HepG2 (cell line): ENCODE data around the gene CTDSP2. TPM values are rescaled to one million over a fixed set of nuclear protein-coding genes. Genes with fewer than 3 reads are reported as not detected.

Experiments used
- MAF1 ChIP-seq: sonication (generic); formaldehyde crosslinking; IDR thresholded peaks from 2 replicates; pipeline ENCODE4 v1.5.0; 2020; ENCODE audit warnings: missing genetic modification reagents, borderline replicate concordance
- PRMT3 ChIP-seq: sonication (generic); formaldehyde crosslinking; IDR thresholded peaks from 2 replicates; pipeline ENCODE4 v1.8.1; 2022; ENCODE audit warnings: low read depth, mild to moderate bottlenecking, moderate library complexity, missing genetic modification reagents, borderline replicate concordance
- RNF219 ChIP-seq: sonication (generic); formaldehyde crosslinking; IDR thresholded peaks from 2 replicates; pipeline ENCODE4 v1.5.0; 2020; ENCODE audit warnings: mild to moderate bottlenecking, missing genetic modification reagents
- SMYD3 ChIP-seq: sonication (generic); formaldehyde crosslinking; IDR thresholded peaks from 2 replicates; pipeline ENCODE4 v1.8.1; 2023; ENCODE audit warnings: mild to moderate bottlenecking, missing genetic modification reagents
- ZFP82 ChIP-seq: sonication (generic); formaldehyde crosslinking; IDR thresholded peaks from 2 replicates; pipeline ENCODE4 v1.5.1; 2020; ENCODE audit warnings: mild to moderate bottlenecking, missing genetic modification reagents, borderline replicate concordance
- ZNF251 ChIP-seq: sonication (generic); formaldehyde crosslinking; IDR thresholded peaks from 2 replicates; pipeline ENCODE4 v1.9.0; 2021; ENCODE audit warnings: mild to moderate bottlenecking, missing genetic modification reagents
- ZNF260 ChIP-seq: sonication (generic); formaldehyde crosslinking; IDR thresholded peaks from 2 replicates; pipeline ENCODE4 v1.4.0; 2020; ENCODE audit warnings: missing genetic modification reagents, low read depth, mild to moderate bottlenecking, borderline replicate concordance
- ZNF382 ChIP-seq: sonication (generic); formaldehyde crosslinking; IDR thresholded peaks from 2 replicates; pipeline ENCODE4 v1.5.0; 2020; ENCODE audit warnings: missing genetic modification reagents, mild to moderate bottlenecking, borderline replicate concordance
- ZNF501 ChIP-seq: sonication (generic); formaldehyde crosslinking; IDR thresholded peaks from 2 replicates; pipeline ENCODE4 v1.5.1; 2020; ENCODE audit warnings: mild to moderate bottlenecking, moderate library complexity, missing genetic modification reagents
- ZNF605 ChIP-seq: sonication (generic); formaldehyde crosslinking; IDR thresholded peaks from 2 replicates; pipeline ENCODE4 v1.8.0; 2022; ENCODE audit warnings: mild to moderate bottlenecking, missing genetic modification reagents
- ZNF639 ChIP-seq: conservative IDR thresholded peaks from 2 replicates; pipeline ENCODE4 v1.6.1; 2018; ENCODE audit warnings: missing genetic modification reagents
- ZNF670 ChIP-seq: sonication (generic); formaldehyde crosslinking; IDR thresholded peaks from 2 replicates; pipeline ENCODE4 v1.8.0; 2022; ENCODE audit warnings: mild to moderate bottlenecking, missing genetic modification reagents, borderline replicate concordance
- ZNF672 ChIP-seq: sonication (generic); formaldehyde crosslinking; IDR thresholded peaks from 2 replicates; pipeline ENCODE4 v1.8.1; 2022; ENCODE audit warnings: missing genetic modification reagents
- ZNF747 ChIP-seq: sonication (generic); formaldehyde crosslinking; IDR thresholded peaks from 2 replicates; pipeline ENCODE4 v1.8.1; 2023; ENCODE audit warnings: missing genetic modification reagents, mild to moderate bottlenecking, borderline replicate concordance
- ZNF800 ChIP-seq: sonication (generic); formaldehyde crosslinking; IDR thresholded peaks from 2 replicates; pipeline ENCODE4 v1.4.0; 2020; ENCODE audit warnings: missing genetic modification reagents
- ZNF891 ChIP-seq: sonication (generic); formaldehyde crosslinking; IDR thresholded peaks from 2 replicates; pipeline ENCODE4 v1.5.0; 2020; ENCODE audit warnings: mild to moderate bottlenecking, missing genetic modification reagents
- ZXDC ChIP-seq: sonication (generic); formaldehyde crosslinking; IDR thresholded peaks from 2 replicates; pipeline ENCODE4 v1.5.0; 2020; ENCODE audit warnings: mild to moderate bottlenecking, missing genetic modification reagents
- polyA plus RNA-seq, 8 experiments: library from polyadenylated mRNA; depleted of rRNA in 3 of 8; stranded (reverse) in 7 of 8; unstranded in 1 of 8; fragments of >200 nt; fragmentation: Illumina TruSeq in 4 of 8; extraction: Trizol in 4 of 8; gene quantifications; 2 replicates each; pipeline versions ENCODE4 v1.2.1 to v1.2.3, GENCODE V29; 2011 to 2016; ENCODE audit warnings: low read depth in 4 of 8, missing spikeins in 1 of 8, mixed read lengths in 1 of 8; ENCODE audit not compliant: insufficient read depth in 1 of 8
- total RNA-seq, 5 experiments: library from RNA; depleted of rRNA; stranded (reverse); fragments of >200 nt; fragmentation: Illumina TruSeq; extraction: Trizol; gene quantifications; 2 replicates each; pipeline ENCODE4 v1.2.3, GENCODE V29; 2016; ENCODE audit warnings: low read depth in 1 of 5

Gene CTDSP2
- total and polyA plus RNA-seq, 2 of the 13 experiments (the other 11 are each of a cell fraction or from before 2014, with no cell fraction given): 38.1 to 82.5 TPM

- no peak for TF ChIP-seq ZNF672 (CRISPR knock-in tag)
- peak; percentile 52; the same call in 1 of the 2 replicates for TF ChIP-seq ZNF670 (CRISPR knock-in tag)
- no peak for TF ChIP-seq RNF219 (CRISPR knock-in tag)
- peak; percentile 81 for TF ChIP-seq ZNF747
- no peak for TF ChIP-seq ZFP82 (CRISPR knock-in tag)
- peak; percentile 47; the same call in 1 of the 2 replicates for TF ChIP-seq ZNF605
- no peak for TF ChIP-seq ZNF800 (CRISPR knock-in tag)
- TF ChIP-seq ZNF260 (CRISPR knock-in tag): no peak
- TF ChIP-seq MAF1 (CRISPR knock-in tag): peak; percentile 25; the same call in 1 of the 2 replicates
- TF ChIP-seq ZNF639 (CRISPR knock-in tag): peak; percentile 99
- no peak for TF ChIP-seq PRMT3 (CRISPR knock-in tag)
- peak; percentile 82 for TF ChIP-seq ZNF501 (CRISPR knock-in tag)
- TF ChIP-seq ZNF382 (CRISPR knock-in tag): no peak
- TF ChIP-seq ZNF251 (CRISPR knock-in tag): no peak
- TF ChIP-seq SMYD3 (CRISPR knock-in tag): no peak
- peak; percentile 18; the same call in 1 of the 2 replicates for TF ChIP-seq ZNF891
- no peak for TF ChIP-seq ZXDC (CRISPR knock-in tag)
These were observed 848 bp downstream of the CTDSP2 start (continued) for GRCh38 chr12:57845478-57846284.
